T-helper 9 cell (primary cell): Measurements from ENCODE around the gene GBGT1.
"Not testable (repeated sequence)": the region's sequence is repeated elsewhere in the genome, so short reads cannot be mapped to it uniquely, and the experiment has no call there.

Experiments
- DNase-seq: peaks from one replicate; pipeline ENCODE4 v3.0.0-alpha.2; 2020

GBGT1 gene

GRCh38 chr9:133195029-133195428, 31.3 kb upstream of the GBGT1 start:
- DNase-seq: no peak

DNA sequence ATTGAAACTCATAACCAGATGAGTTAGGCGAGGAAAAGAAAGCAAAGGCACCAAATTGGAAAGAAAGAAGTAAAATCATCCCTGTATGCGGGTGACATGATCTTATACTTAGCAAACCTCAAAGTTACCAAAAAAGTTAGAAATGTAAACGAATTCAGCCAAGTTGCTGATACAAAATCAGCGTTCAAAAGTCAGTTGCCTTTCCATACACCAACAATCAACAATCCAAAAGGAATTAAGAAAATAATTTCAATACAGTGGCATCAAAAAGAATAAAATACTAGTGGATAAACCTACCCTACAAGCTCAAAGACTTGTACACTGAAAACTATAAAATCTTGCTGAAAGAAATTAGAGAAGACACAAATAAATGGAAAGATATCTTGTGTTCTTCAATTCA, 30.9 kb upstream of the GBGT1 start:
- no peak for DNase-seq

DNA sequence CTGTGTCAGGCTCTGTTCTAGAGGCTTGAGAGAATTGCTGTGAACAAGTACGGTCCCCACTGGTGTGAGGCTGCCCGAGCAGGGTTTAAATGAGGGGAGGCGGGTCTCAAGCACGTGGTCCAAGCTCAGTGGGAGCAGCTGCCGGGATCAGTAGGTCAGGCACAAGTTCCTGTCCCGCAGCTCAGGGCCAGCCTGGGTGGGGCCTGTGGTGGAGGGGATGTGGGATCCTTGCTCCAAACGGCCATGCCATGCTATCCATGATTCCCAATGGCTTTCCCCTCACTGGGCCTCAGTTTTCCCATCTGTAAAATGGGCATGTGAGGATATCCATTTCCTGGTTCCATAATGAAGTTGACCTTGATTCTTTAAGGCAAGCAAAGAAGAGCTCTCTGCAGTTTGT, 28.3 kb upstream of the GBGT1 start:
- DNase-seq: no peak

DNA sequence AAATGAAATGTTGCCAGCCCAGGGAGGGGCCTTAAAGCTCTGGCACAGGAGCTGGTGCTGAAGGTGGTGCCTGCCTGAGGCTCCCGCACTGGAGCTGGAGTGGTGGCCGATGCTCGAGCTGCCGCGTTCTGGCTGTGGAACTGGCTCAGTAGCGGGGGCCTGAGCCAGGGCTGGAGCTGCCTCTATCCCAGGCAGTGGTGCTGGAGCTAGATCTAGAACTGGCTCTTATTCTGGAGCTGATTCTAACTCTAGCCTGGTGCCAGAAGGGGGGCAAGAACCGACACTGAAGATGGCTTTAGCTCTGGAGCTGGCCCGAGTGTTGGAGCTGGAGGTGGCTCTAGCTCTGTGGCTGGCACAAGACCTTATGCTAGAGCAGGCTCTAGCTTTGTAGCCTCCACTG, 26.1 kb upstream of the GBGT1 start:
- DNase-seq: no peak

DNA sequence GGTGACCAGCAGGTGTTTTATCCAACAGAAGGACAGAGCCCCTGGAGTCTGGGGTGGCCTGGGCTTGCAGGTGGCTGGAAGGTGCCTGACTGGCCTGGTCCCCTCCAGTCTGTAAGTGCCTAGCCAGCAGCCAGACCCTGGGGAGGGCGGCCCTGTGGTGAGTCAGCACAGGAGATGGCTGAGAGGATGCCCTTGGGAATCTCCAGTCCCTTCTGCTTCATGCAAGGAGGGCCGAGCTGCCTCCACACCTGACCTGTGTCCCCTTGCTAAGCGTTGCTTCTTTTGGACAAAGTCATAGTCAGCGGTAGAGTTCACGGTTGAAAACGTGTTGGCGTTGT, 25.1 kb upstream of the GBGT1 start:
- DNase-seq: no peak

DNA sequence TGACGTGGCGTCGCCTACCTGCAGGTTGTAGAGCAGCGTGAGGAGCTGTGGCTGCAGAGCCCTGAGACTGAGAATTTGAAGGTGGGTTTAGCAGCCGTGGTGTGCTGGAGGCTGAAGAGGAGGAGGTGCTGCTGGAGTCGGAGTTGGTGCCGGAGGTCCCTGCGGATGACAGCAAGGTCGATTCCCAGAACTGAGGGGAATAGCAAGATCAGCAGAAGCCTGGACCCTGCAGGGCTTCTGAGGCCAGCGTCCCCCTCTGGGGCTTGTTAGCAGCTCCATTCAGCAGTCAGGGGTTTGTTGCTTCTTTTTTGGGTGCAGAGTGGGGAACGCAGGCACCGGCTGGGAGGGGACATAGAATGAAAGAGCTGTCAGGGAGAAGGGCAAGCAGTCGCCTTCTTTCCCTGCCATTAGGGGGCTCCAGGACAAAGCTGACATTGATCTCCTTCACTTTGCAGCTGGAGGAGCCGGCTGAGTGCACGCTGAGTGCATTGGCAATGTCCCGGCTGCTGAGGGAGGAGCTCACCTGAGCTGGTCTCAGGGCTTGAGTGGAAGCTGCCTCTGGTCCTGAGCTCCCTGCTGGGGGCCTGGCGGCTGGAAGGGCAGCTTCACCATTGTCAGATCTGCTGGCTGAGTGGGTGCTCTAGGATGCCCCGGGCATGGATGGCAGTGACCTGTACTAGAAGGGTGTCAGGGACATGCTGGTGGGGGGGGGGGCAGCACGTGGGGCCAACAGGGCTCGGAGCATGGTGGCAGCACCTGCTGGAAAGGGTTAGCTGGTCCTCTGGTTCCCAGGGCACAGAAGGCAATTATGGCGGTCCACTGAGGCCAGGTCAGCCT, 24.5 kb upstream of the GBGT1 start:
- no peak for DNase-seq

- no peak for DNase-seq
Measured at GRCh38 chr9:133187561-133188005, 23.9 kb upstream of the GBGT1 start.

DNA sequence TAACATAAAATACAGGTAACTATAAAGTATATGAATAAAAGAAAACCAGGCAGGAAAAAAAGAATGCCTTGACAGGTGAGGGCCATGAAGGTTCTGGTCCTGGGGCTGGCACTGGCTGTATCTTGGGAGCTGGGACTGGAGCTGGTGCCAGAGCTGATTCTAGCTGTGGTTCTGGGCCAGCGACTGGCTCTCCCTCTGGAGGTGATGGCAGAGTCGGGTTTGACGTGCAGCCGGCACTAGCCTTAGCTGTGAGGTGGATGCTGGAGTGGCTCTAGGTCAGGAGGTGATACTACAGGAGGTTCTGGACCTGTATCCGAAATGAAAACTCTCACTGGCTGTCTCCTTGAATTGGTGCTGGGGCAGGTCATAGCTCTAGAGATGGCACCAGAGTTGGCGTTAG, 23.0 kb upstream of the GBGT1 start:
- DNase-seq: no peak

DNA sequence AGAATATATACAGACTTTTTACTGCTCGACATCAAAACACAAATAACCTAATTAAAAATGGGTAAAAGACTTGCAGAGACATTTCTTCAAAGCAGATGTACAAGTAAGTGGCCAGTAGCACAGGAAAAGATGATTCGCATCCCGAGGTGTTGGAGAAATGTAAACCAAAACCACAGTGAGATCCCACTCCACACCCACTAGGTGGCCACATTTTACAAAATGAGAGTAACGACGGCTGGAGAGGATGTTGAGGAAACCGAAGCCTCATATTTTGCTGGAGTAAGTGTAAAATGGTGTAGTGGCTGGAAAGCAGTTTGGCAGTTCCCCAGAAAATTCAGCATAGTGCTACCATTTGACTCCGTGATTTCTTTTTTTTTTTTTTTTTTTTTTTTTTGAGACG, 21.3 kb upstream of the GBGT1 start:
- no peak for DNase-seq

GRCh38 chr9:133182151-133182550, 18.4 kb upstream of the GBGT1 start:
- DNase-seq: no peak

DNA sequence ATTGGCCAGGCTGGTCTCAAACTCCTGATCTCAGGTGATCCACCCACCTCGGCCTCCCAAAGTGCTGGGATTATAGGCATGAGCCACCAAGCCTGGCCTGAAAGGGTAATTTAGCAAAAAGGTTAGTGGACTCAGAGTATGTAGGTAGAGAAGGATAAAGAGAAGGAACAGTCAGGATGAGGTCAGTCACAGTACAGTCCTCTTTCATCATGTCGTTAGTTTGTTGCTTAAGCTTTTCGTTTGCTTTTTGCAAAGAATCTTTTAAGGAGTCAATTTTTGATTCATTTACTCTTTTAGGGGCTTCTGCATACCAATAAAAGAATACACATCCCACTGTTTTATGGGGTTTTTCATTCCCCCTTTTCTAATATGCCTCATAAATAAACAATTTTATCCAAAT, 17.8 kb upstream of the GBGT1 start:
- no peak for DNase-seq

- no peak for DNase-seq
Measured at GRCh38 chr9:133180953-133181352, 17.2 kb upstream of the GBGT1 start.

DNA sequence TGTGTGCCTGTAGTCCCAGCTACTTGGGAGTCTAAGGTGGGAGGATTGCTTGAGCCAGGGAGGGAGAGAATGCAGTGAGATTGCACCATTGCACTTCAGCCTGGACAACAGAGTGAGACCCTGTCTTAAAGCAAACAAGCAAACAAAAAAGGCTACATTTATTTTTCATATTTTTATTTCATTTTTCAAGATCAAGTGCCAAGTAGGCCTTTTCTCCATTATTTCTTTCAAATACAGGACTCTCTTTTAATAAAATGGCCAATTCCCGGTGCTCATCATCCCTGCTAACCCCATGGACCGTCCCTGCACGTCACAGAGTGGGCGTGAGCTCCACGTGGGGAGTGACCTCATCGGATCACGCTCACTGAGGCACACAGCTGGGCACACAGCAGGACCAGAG, 9.3 kb upstream of the GBGT1 start:
- no peak for DNase-seq

DNA sequence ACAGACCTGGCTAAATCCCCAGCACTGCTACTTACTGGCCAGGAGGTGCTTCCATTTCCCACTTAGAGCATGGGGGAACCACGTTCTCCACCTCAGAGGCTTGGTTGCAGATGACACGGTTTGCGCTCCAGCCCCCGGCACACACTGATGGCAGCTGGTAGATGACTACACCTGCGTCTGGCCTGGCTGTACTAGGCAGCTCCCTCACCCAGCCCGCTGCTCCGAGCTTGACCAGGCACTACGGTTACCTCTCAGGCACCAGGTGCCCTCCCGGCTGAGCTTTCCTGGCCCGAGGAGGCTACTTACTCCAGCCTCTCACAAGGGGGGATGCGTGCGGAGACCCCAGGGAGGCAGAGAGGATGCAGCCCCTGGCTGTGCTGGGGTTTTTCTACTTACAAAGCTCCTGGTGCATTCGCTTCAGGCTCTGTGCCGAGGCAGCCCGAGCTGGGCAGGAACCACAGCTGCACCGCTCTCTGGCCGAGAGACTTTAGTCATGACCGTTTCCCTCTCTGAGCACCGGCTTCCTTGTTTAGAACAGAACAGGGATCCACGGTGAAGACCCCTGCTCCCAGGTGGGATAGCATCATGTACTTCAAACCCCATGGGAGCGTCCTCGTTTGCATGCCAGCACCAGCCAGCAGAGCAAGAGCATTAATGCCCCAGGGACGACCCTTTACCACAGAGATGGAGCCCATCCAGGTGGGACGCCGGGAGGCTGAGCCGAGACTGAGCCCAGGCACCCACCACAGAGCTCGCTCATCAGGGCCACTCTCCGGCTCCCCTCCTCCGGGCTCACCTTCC, 7.6 kb upstream of the GBGT1 start:
- no peak for DNase-seq

DNA sequence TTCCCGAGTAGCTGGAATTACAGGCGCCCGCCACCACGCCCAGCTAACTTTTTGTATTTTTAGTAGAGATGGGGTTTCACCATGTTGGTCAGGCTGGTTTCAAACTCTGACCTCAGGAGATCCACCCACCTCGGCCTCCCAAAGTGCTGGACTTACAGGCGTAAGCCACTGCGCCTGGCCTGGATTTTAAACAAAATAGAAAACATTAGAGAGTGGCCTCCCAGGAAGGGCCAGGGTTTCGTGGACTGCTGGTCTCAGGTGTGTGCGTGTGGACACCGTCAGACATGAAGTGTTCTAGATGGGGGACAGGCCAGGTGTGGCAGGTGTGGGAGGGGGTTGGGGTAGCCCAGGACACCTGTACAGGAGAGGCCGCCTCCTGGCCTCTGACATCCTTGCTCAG, 7.0 kb upstream of the GBGT1 start:
- no peak for DNase-seq

- DNase-seq: not testable (repeated sequence)
Measured at GRCh38 chr9:133169687-133170086, 6.0 kb upstream of the GBGT1 start.

DNA sequence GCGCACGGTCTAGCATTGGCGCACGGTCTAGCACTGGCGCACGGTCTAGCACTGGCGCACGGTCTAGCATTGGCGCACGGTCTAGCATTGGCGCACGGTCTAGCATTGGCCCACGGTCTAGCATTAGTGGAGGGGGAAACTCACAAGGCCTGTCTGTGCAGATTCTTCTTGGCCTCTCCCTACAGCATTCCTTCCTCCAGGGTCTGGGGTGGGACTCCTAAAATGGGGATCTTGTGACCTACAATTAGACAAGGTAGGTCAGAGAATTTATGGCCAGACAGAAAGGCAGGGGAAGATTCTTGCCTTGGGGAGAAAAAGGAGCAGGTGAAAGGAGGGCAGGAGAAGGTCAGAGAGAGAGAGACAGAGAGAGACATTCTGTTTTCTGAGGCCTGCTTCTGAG, 5.4 kb upstream of the GBGT1 start:
- DNase-seq: no peak

DNA sequence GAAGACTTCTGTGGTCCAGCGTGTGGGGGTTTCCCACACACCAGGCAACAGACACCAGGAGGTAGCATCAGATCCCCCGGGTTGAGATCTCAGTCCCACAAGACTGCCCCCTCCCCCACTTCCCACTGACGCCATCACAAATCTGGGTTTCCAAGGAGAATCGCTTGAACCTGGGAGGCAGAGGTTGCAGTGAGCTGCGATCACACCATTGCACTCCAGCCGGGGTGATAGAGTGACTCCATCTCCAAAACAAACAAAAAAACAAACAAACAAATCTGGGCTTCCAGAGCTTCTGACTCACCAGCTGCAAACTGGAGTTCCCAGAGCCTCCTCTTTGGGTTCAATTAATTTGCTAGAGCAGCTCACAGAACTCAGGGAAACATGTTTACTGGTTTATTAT, 4.7 kb upstream of the GBGT1 start:
- DNase-seq: no peak

GRCh38 chr9:133167769-133168168, 4.1 kb upstream of the GBGT1 start:
- no peak for DNase-seq

- no peak for DNase-seq
Measured at GRCh38 chr9:133167096-133167730, 3.5 kb upstream of the GBGT1 start.

DNA sequence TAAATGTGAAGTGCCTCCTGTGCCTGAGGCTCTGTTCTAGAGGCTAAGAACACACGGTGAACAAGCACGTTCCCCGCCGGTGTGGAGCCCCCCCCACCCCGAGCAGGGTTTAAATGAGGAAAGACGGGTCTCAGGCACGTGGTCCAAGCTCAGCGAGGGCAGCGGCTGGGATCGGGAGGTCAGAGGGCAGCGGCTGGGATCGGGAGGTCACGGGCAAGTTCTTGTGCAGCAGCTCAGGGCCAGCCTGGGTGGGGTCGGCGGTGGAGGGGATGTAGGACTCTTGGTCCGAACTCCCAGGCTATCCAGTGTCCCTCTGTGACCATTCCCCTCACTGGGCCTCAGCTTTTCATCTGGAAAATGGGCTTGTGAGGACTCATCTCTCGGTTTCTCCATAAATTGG, 2.7 kb upstream of the GBGT1 start:
- DNase-seq: no peak

- DNase-seq: no peak
Measured at GRCh38 chr9:133165452-133165730, 1.7 kb upstream of the GBGT1 start.

DNA sequence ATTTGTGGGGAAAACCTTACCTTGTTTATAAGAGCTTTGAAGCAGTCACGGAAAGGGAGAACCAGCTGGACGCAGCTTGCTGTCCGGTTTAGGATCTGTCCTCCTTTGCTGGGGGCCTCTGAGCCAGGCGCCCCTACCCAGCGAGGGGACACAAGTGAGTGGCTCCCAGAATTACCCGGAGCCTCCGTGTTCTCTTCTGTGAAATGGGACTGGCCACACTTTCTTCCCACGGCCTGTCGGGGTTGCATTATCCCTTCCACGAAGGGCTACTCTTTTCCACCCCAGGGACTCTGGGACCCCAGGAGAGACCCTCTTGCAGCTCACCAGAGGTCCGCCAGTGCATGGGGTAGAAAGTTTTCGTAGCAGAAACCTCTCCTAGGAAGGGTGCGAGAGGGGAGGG, 477 bp upstream of the GBGT1 start:
- no peak for DNase-seq

DNA sequence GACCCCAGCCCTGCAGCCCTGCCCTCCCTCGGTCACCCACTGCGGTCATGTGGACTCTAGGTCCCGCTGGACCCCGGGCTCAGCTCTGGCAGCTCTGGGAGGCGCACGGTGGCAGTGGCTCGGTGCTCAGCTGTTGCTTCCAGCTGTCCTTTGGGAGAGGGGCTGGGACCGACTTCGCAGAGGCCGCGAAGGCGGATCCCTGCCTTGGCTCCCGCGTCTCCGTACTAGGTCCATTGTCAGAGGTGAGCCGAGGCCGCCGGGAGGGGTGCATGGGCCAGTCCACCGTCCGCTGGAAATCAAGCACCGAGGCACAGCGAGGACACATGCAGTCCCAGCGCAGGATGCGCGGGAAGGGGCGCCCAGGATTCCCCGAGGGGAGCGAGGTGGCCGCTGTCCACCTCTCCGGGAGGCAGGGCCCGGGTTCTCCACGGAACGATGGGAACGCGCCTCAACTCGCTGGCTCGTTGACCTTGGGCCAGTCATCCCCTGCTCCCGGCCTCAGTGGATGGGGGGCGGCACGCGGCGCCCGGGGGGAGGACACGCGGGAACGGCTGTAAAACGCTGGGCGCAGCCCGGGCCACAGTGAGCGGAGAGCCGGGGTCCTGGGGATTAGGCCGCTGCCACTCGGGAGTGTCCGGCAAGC, 732 bp downstream of the GBGT1 start:
- DNase-seq: no peak
